Measurements from ENCODE around the gene UNC80. TPM values are rescaled to one million over a fixed set of nuclear protein-coding genes. Genes with fewer than 3 reads are reported as not detected.

Gene UNC80
- total RNA-seq, 3 donors from 2014 or later (not counting 1 experiment from before 2014, with no cell fraction given): not detected

GRCh38 chr2:209878701-209879100 lies 107.1 kb downstream of the UNC80 start:
- no peak overlapping the region for H3K27ac Mint-ChIP-seq
- intact Hi-C loops (cut with micrococcal nuclease): no loop called here

GRCh38 chr2:209900638-209901037 lies 129.0 kb downstream of the UNC80 start:
- Histone ChIP-seq H3K27ac (ENCODE audit: low read length) (no peak overlapping the region), H3K36me3 (ENCODE audit: control insufficient read depth, insufficient read depth, low read length) (no peaks in the 10 kb centered on the region), H3K4me1 (ENCODE audit: control insufficient read depth, insufficient read depth, low read length) (no peaks in the 10 kb centered on the region), H3K4me3 (ENCODE audit: low read length) (no peak overlapping the region), H3K27me3 (ENCODE audit: control insufficient read depth, insufficient read depth, low read length) (no peaks in the 10 kb centered on the region), H3K9me3 (ENCODE audit: control insufficient read depth, insufficient read depth, low read length) (no peaks in the 10 kb centered on the region)
- ATAC-seq (no peak), DNase-seq (no peak)
- Mint-ChIP-seq H3K27ac (no peak overlapping the region), H3K4me3 (no peak overlapping the region), H3K36me3 (no peaks in the 10 kb centered on the region), H3K4me1 (no peaks in the 10 kb centered on the region), H3K27me3 (ENCODE audit: low read depth in 2 of 2) (no peaks in the 10 kb centered on the region), H3K9me3 (peaks cover 0 to 2% of the 10 kb centered on the region in 2 donors)
- TF ChIP-seq CTCF (IDR thresholded peaks at IDR 0.05): no peak
- intact Hi-C loops (cut with micrococcal nuclease): no loop called here
- no CpG with 5 or more reads among the region's 1 CpG for WGBS (ENCODE audit: insufficient coverage)

More at GRCh38 chr2:209878701-209879100, 107.1 kb downstream of the UNC80 start:
- Mint-ChIP-seq H3K4me1 (no peaks in the 10 kb centered on the region), H3K27me3 (ENCODE audit: low read depth in 2 of 2) (no peaks in the 10 kb centered on the region), H3K4me3 (no peak overlapping the region), H3K36me3 (no peaks in the 10 kb centered on the region), H3K9me3 (peaks cover 0 to 6% of the 10 kb centered on the region in 2 donors)
- H3K27me3 ChIP-seq (ENCODE audit: control insufficient read depth, insufficient read depth, low read length): no peaks in the 10 kb centered on the region
- H3K27ac ChIP-seq (ENCODE audit: low read length): no peak overlapping the region
- no peak for TF ChIP-seq CTCF (IDR thresholded peaks at IDR 0.05)
- WGBS (ENCODE audit: insufficient coverage): 83% methylated on average over 2 of the region's 4 CpGs
- ATAC-seq (no peak), DNase-seq (no peak)
- no peaks in the 10 kb centered on the region for H3K36me3 ChIP-seq (ENCODE audit: control insufficient read depth, insufficient read depth, low read length)
- no peaks in the 10 kb centered on the region for H3K4me1 ChIP-seq (ENCODE audit: control insufficient read depth, insufficient read depth, low read length)
- no peak overlapping the region for H3K4me3 ChIP-seq (ENCODE audit: low read length)
- H3K9me3 ChIP-seq (ENCODE audit: control insufficient read depth, insufficient read depth, low read length): no peaks in the 10 kb centered on the region

GRCh38 chr2:209901172-209901571 lies 129.5 kb downstream of the UNC80 start:
- Mint-ChIP-seq H3K9me3 (peaks cover 0 to 2% of the 10 kb centered on the region in 2 donors), H3K36me3 (no peaks in the 10 kb centered on the region), H3K4me3 (no peak overlapping the region), H3K27ac (no peak overlapping the region), H3K27me3 (ENCODE audit: low read depth in 2 of 2) (no peaks in the 10 kb centered on the region), H3K4me1 (no peaks in the 10 kb centered on the region)
- Histone ChIP-seq H3K36me3 (ENCODE audit: control insufficient read depth, insufficient read depth, low read length) (no peaks in the 10 kb centered on the region), H3K4me1 (ENCODE audit: control insufficient read depth, insufficient read depth, low read length) (no peaks in the 10 kb centered on the region), H3K27me3 (ENCODE audit: control insufficient read depth, insufficient read depth, low read length) (no peaks in the 10 kb centered on the region), H3K27ac (ENCODE audit: low read length) (no peak overlapping the region), H3K4me3 (ENCODE audit: low read length) (no peak overlapping the region), H3K9me3 (ENCODE audit: control insufficient read depth, insufficient read depth, low read length) (no peaks in the 10 kb centered on the region)
- DNase-seq (no peak), ATAC-seq (no peak)
- no peak for TF ChIP-seq CTCF (IDR thresholded peaks at IDR 0.05)
- 60% methylated on average over 2 of the region's 2 CpGs for WGBS (ENCODE audit: insufficient coverage)
- intact Hi-C loops (cut with micrococcal nuclease): no loop called here

GRCh38 chr2:209905691-209906090 lies 134.1 kb downstream of the UNC80 start:
- intact Hi-C loops (cut with micrococcal nuclease): no loop called here
- no peaks in the 10 kb centered on the region for H3K27me3 Mint-ChIP-seq (ENCODE audit: low read depth in 2 of 2)
- ATAC-seq (no peak), DNase-seq (no peak)
- Histone ChIP-seq H3K27ac (ENCODE audit: low read length) (no peak overlapping the region), H3K9me3 (ENCODE audit: control insufficient read depth, insufficient read depth, low read length) (no peaks in the 10 kb centered on the region), H3K27me3 (ENCODE audit: control insufficient read depth, insufficient read depth, low read length) (no peaks in the 10 kb centered on the region), H3K36me3 (ENCODE audit: control insufficient read depth, insufficient read depth, low read length) (no peaks in the 10 kb centered on the region), H3K4me3 (ENCODE audit: low read length) (no peak overlapping the region), H3K4me1 (ENCODE audit: control insufficient read depth, insufficient read depth, low read length) (no peaks in the 10 kb centered on the region)
- 69% methylated on average over 1 of the region's 2 CpGs for WGBS (ENCODE audit: insufficient coverage)
- no peaks in the 10 kb centered on the region for H3K36me3 Mint-ChIP-seq
- no peak for TF ChIP-seq CTCF (IDR thresholded peaks at IDR 0.05)
- H3K27ac Mint-ChIP-seq: no peak overlapping the region
- H3K4me1 Mint-ChIP-seq: no peaks in the 10 kb centered on the region
- peaks cover 0 to 3% of the 10 kb centered on the region in 2 donors for H3K9me3 Mint-ChIP-seq
- no peak overlapping the region for H3K4me3 Mint-ChIP-seq

All from natural killer cell (primary cell).